Liver (tissue), 9 donors: Measurements from ENCODE around the gene PXYLP1. TPM values are rescaled to one million over a fixed set of nuclear protein-coding genes. Genes with fewer than 3 reads are reported as not detected.

ENCODE experiments used
- DNase-seq: peaks from one replicate; pipeline ENCODE4 v3.0.0-alpha.2; 2017; ENCODE audit warnings: low spot score
- H3K27ac ChIP-seq, 2 donors: one replicate each; pipeline ENCODE4 v1.7.0; 2013; ENCODE audit warnings: inconsistent platforms in 2 of 2, low read length in 2 of 2, control low read depth in 1 of 2, low read depth in 1 of 2, mild to moderate bottlenecking in 1 of 2
- H3K27me3 ChIP-seq, 4 donors: one replicate each; pipeline versions ENCODE4 v1.6.1 to v1.7.0; 2013; ENCODE audit warnings: low read length in 3 of 4, inconsistent platforms in 1 of 4, mild to moderate bottlenecking in 1 of 4, moderate library complexity in 1 of 4; ENCODE audit not compliant: control insufficient read depth in 4 of 4, insufficient read depth in 4 of 4
- H3K36me3 ChIP-seq, 4 donors: one replicate each; pipeline versions ENCODE4 v1.6.1 to v1.7.0; 2013; ENCODE audit warnings: low read length in 3 of 4, mild to moderate bottlenecking in 3 of 4, low read depth in 1 of 4, moderate library complexity in 1 of 4; ENCODE audit not compliant: control insufficient read depth in 4 of 4, insufficient read depth in 3 of 4
- H3K4me1 ChIP-seq, 4 donors: one replicate each; pipeline versions ENCODE4 v1.6.1 to v1.7.0; 2013; ENCODE audit warnings: low read length in 3 of 4, mild to moderate bottlenecking in 3 of 4, moderate library complexity in 1 of 4; ENCODE audit not compliant: control insufficient read depth in 4 of 4, insufficient read depth in 4 of 4
- H3K4me3 ChIP-seq, 3 donors: one replicate each; pipeline versions ENCODE4 v1.6.1 to v1.7.0; 2013; ENCODE audit warnings: low read length in 3 of 3, control low read depth in 1 of 3, low read depth in 1 of 3, mild to moderate bottlenecking in 1 of 3
- H3K9ac ChIP-seq, 2 donors: one replicate each; pipeline ENCODE4 v1.7.0; 2013; ENCODE audit warnings: low read length in 2 of 2, mild to moderate bottlenecking in 2 of 2, moderate library complexity in 2 of 2, control low read depth in 1 of 2, low read depth in 1 of 2
- H3K9me3 ChIP-seq, 4 donors: one replicate each; pipeline versions ENCODE4 v1.6.1 to v1.7.0; 2013; ENCODE audit warnings: low read length in 3 of 4; ENCODE audit not compliant: control insufficient read depth in 4 of 4
- CTCF ChIP-seq: fragments of 150-350 bp; IDR thresholded peaks from 2 replicates; pipeline ENCODE4 v1.5.1; 2017; ENCODE audit warnings: improper control_type of control experiment, low read depth, low read length; ENCODE audit not compliant: missing input control
- EGR1 ChIP-seq, 2 donors: IDR thresholded peaks; 2 replicates each; pipeline ENCODE4 v1.6.1; 2016 to 2018; ENCODE audit warnings: antibody characterized with exemption in 2 of 2, low read depth in 2 of 2
- FOXA1 ChIP-seq: IDR thresholded peaks from 2 replicates; pipeline ENCODE4 v1.6.1; 2016; ENCODE audit warnings: antibody characterized with exemption
- FOXA2 ChIP-seq: IDR thresholded peaks from 2 replicates; pipeline ENCODE4 v1.6.1; 2016; ENCODE audit warnings: antibody characterized with exemption
- GABPA ChIP-seq, 2 donors: IDR thresholded peaks in 1 of 2; conservative IDR thresholded peaks in 1 of 2; 2 replicates each; pipeline ENCODE4 v1.6.1; 2016; ENCODE audit warnings: antibody characterized with exemption in 2 of 2, mild to moderate bottlenecking in 1 of 2, moderate library complexity in 1 of 2
- HNF4A ChIP-seq, 2 donors: conservative IDR thresholded peaks; 2 replicates each; pipeline ENCODE4 v1.6.1; 2016; ENCODE audit warnings: antibody characterized with exemption in 2 of 2, mild to moderate bottlenecking in 2 of 2
- HNF4G ChIP-seq: IDR thresholded peaks from 2 replicates; pipeline ENCODE4 v1.6.1; 2016; ENCODE audit warnings: antibody characterized with exemption
- JUND ChIP-seq, 2 donors: IDR thresholded peaks; 2 replicates each; pipeline ENCODE4 v1.6.1; 2016; ENCODE audit warnings: antibody characterized with exemption in 2 of 2
- MAX ChIP-seq: IDR thresholded peaks from 2 replicates; pipeline ENCODE4 v1.6.1; 2016; ENCODE audit warnings: antibody characterized with exemption
- NR2F2 ChIP-seq: IDR thresholded peaks from 2 replicates; pipeline ENCODE4 v1.6.1; 2016; ENCODE audit warnings: antibody characterized with exemption
- RAD21 ChIP-seq, 2 donors: IDR thresholded peaks; 2 replicates each; pipeline ENCODE4 v1.6.1; 2016; ENCODE audit warnings: antibody characterized with exemption in 2 of 2, mild to moderate bottlenecking in 2 of 2
- REST ChIP-seq: IDR thresholded peaks from 2 replicates; pipeline ENCODE4 v1.6.1; 2016; ENCODE audit warnings: antibody characterized with exemption, mild to moderate bottlenecking
- RXRA ChIP-seq, 2 donors: IDR thresholded peaks; 2 replicates each; pipeline ENCODE4 v1.6.1; 2017 to 2018; ENCODE audit warnings: antibody characterized with exemption in 2 of 2, mild to moderate bottlenecking in 1 of 2
- SP1 ChIP-seq: IDR thresholded peaks from 2 replicates; pipeline ENCODE4 v1.6.1; 2018; ENCODE audit warnings: antibody characterized with exemption, mild to moderate bottlenecking
- TAF1 ChIP-seq: conservative IDR thresholded peaks from 2 replicates; pipeline ENCODE4 v1.6.1; 2016; ENCODE audit warnings: antibody characterized with exemption, mild to moderate bottlenecking
- YY1 ChIP-seq: IDR thresholded peaks from 2 replicates; pipeline ENCODE4 v1.6.1; 2016; ENCODE audit warnings: antibody characterized with exemption, mild to moderate bottlenecking
- WGBS: extraction: QIAGEN DNeasy Blood & Tissue Kit; methylation state at CpG from one replicate; pipeline ENCODE4 v1.1.7; 2013; 5-methylcytosine and 5-hydroxymethylcytosine counted together
- polyA plus RNA-seq, 2 donors: library from polyadenylated mRNA; stranded (reverse) in 1 of 2; unstranded in 1 of 2; fragments of 200-250 nt in 1 of 2; fragments of >200 nt in 1 of 2; fragmentation: Nextera tagmentation in 1 of 2; extraction: Ambion mirVana in 1 of 2; gene quantifications; one replicate each; pipeline versions ENCODE4 v1.2.1 to v1.2.3, GENCODE V29; 2013 to 2015
- total RNA-seq, 2 donors: library from RNA; depleted of rRNA; stranded (reverse); fragments of >200 nt; gene quantifications; one replicate each; pipeline ENCODE4 v1.2.3, GENCODE V29; 2014
- TF ChIP-seq, protein P1 (sequence below): IDR thresholded peaks from 2 replicates; pipeline ENCODE4 v1.6.1; 2016; ENCODE audit warnings: antibody characterized with exemption
- TF ChIP-seq, protein P2 (sequence below): IDR thresholded peaks from 2 replicates; pipeline ENCODE4 v1.6.1; 2016; ENCODE audit warnings: antibody characterized with exemption
- donor health status: healthy.
- donor health status: healthy.
- donor health status: healthy.
- donor health status: healthy.
- donor health status: healthy.

The PXYLP1 gene
- total and polyA plus RNA-seq, 4 donors, result 1.1 to 5.3 (median 3.1) TPM

DNA sequence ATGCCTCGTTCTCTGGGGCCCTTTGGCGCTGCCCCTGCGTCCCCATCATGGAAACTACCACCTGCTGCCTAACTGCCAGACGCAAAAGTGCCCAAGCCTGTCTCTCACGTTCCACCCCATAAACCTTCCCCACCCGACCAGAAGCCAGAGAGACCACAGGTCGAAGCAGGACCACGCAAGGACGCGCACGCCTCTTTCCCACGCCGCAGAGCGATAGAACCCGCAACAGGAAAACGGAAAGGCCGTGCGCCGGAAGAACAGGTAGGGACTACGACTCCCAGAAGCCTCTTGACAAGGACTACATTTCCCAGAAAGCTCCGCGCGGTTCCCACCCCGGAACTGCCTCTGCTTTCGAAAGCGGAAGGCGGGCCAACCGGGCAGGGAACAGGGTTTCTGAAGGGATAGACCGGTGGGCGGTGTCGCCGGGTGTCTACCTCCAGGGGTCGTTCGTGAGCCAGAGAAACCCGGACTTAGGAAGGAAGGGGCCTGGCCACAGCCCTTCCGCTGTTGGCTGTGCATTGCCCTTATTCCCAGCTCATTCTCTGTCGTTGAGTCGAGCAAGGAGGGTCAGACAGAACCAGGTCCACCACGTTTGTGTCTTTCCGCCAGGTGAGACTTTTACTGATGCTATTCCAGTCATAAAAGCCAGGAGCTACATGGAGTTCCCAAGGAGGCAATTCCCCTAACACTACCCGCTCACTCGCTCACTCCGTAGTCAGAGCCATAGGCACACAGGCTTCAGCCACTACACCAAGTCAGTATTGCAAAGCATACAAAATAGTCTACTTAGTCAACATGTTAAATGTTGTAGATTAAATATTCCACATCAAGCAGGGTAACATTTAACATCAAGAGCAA lies 80.1 kb downstream of the PXYLP1 start:
- TF ChIP-seq HNF4G (no peak), RXRA (IDR thresholded peaks at IDR 0.05) (peak; percentile 38 to 59), GABPA (IDR thresholded peaks at IDR 0.05 in 1 of 2, conservative IDR thresholded peaks at IDR 0.05 in 1 of 2) (peak; percentile 87 to 98), RAD21 (IDR thresholded peaks at IDR 0.05) (peak; percentile 88 to 91), SP1 (peak; percentile 72), JUND (IDR thresholded peaks at IDR 0.05) (peak in 1 of 2 donors; percentile 44), EGR1 (IDR thresholded peaks at IDR 0.05; ENCODE audit: low read depth in 2 of 2) (peak; percentile 74 to 75), FOXA1 (no peak), FOXA2 (no peak), NR2F2 (no peak), TAF1 (peak; percentile 70), HNF4A (conservative IDR thresholded peaks at IDR 0.05) (peak; percentile 17 to 51), YY1 (peak; percentile 81), REST (no peak), CTCF (peak; percentile 71), MAX (no peak)
- TF ChIP-seq, protein P1, sequence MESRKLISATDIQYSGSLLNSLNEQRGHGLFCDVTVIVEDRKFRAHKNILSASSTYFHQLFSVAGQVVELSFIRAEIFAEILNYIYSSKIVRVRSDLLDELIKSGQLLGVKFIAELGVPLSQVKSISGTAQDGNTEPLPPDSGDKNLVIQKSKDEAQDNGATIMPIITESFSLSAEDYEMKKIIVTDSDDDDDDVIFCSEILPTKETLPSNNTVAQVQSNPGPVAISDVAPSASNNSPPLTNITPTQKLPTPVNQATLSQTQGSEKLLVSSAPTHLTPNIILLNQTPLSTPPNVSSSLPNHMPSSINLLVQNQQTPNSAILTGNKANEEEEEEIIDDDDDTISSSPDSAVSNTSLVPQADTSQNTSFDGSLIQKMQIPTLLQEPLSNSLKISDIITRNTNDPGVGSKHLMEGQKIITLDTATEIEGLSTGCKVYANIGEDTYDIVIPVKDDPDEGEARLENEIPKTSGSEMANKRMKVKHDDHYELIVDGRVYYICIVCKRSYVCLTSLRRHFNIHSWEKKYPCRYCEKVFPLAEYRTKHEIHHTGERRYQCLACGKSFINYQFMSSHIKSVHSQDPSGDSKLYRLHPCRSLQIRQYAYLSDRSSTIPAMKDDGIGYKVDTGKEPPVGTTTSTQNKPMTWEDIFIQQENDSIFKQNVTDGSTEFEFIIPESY, result no peak
- TF ChIP-seq, protein P2, sequence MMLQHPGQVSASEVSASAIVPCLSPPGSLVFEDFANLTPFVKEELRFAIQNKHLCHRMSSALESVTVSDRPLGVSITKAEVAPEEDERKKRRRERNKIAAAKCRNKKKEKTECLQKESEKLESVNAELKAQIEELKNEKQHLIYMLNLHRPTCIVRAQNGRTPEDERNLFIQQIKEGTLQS, result no peak
- WGBS, result 6% methylated on average over 43 of the region's 43 CpGs
- peak overlapping the region; percentile 64 to 68 for H3K27ac ChIP-seq

More for the DNA sequence above, 80.1 kb downstream of the PXYLP1 start:
- no peaks in the 10 kb centered on the region for H3K27me3 ChIP-seq
- H3K4me3 ChIP-seq, result peak overlapping the region; percentile 71 to 73 (median 73)
- H3K9me3 ChIP-seq, result no peaks in the 10 kb centered on the region
- peak overlapping the region; percentile 35 to 66 for H3K9ac ChIP-seq
- DNase-seq, result peak; percentile 97
- H3K4me1 ChIP-seq, result peaks cover 6 to 21% (median 15%) of the 10 kb centered on the region in 4 donors
- H3K36me3 ChIP-seq, result no peaks in the 10 kb centered on the region
